Measurements from ENCODE around the gene CORO2B. TPM values are rescaled to one million over a fixed set of nuclear protein-coding genes. Genes with fewer than 3 reads are reported as not detected.
"Not testable (repeated sequence)": the region's sequence is repeated elsewhere in the genome, so short reads cannot be mapped to it uniquely, and the experiment has no call there.

CORO2B gene
- total and polyA plus RNA-seq, 8 donors = 0.56 to 7.7 (median 1.7) TPM

DNA sequence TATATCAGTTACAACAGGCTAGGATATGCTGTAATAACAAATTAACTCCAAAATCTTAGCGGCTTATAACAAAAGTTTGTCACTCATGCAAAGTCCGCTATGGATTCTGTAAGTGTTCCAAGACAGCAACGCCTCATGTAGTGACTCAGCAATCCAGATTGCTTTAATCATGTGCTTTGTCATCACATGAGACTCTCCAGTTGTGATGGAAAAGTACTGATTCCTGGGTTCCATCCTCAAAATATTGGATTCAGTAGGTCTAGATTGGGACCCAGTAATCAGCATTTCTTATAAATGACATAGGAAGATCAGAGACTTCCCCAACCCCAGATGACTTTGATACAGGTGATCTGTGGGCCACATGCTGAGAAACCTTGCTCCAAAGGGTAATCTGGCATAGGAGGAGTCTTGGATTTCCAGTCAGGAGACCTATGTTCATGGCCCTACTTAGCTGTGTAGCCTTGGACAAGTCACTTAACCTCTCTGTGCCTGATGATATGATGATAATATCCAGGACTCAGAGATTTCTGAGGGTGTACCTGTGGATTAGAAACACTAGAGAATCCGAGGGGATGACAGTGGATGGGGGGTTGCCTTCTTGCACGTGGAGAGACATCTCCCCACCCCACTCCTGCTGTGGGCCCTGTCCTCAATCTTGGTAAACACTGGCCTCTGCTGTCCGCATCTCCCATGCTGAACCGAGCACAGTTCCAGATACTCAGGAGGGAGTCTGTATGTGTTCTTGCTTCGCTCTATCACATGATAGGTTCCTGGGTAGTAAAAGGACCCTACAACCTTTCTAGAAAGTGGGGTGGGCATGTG lies 65.5 kb downstream of the CORO2B start:
- Histone ChIP-seq H3K27ac (no peak overlapping the region), H3K9me3 (no peaks in the 10 kb centered on the region), H3K4me3 (no peak overlapping the region), H3K4me1 (no peaks in the 10 kb centered on the region), H3K27me3 (no peaks in the 10 kb centered on the region), H3K36me3 (no peaks in the 10 kb centered on the region)
- WGBS, 2 donors = 76 to 77% methylated on average over 8 of the region's 8 CpGs
- intact Hi-C loops (cut with DNase I) = no loop called here
- FAIRE-seq (no peak), DNase-seq (no peak), ATAC-seq (no peak)
- TF ChIP-seq, protein P1, sequence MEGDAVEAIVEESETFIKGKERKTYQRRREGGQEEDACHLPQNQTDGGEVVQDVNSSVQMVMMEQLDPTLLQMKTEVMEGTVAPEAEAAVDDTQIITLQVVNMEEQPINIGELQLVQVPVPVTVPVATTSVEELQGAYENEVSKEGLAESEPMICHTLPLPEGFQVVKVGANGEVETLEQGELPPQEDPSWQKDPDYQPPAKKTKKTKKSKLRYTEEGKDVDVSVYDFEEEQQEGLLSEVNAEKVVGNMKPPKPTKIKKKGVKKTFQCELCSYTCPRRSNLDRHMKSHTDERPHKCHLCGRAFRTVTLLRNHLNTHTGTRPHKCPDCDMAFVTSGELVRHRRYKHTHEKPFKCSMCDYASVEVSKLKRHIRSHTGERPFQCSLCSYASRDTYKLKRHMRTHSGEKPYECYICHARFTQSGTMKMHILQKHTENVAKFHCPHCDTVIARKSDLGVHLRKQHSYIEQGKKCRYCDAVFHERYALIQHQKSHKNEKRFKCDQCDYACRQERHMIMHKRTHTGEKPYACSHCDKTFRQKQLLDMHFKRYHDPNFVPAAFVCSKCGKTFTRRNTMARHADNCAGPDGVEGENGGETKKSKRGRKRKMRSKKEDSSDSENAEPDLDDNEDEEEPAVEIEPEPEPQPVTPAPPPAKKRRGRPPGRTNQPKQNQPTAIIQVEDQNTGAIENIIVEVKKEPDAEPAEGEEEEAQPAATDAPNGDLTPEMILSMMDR (IDR thresholded peaks at IDR 0.05) = no peak

- ATAC-seq (no peak), FAIRE-seq (no peak), DNase-seq (no peak)
- Histone ChIP-seq H3K36me3 (no peaks in the 10 kb centered on the region), H3K4me3 (no peak overlapping the region), H3K4me1 (no peaks in the 10 kb centered on the region), H3K9me3 (no peaks in the 10 kb centered on the region), H3K27ac (no peak overlapping the region), H3K27me3 (no peaks in the 10 kb centered on the region)
- 87 to 91% methylated on average over 17 of the region's 17 CpGs for WGBS, 2 donors
- intact Hi-C loops (cut with DNase I) = no loop called here
- TF ChIP-seq, protein P1 (IDR thresholded peaks at IDR 0.05) = no peak
Measured at GRCh38 chr15:68644996-68645395, 66.2 kb downstream of the CORO2B start.

DNA sequence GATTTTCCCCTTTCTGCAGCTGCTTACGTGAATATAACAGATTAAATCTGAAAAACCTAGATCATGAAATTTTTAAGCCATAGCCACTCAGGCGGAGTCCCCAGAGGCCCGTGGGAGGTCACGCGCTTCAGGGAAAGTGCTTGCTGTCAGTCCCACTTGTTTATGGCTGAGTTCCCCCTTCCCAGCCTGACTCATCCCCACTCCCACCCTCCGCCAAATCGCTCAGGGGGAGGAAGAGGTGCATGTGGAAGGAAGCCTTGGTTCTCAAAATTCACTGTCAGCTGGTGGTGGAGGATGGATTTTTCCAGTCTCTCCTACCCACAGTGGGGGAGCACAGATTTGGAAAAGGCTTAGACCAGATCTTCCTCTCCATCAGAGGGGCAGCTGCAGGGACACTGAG lies 67.4 kb downstream of the CORO2B start:
- 68 to 75% methylated on average over 7 of the region's 7 CpGs for WGBS, 2 donors

GRCh38 chr15:68646696-68647095 lies 67.9 kb downstream of the CORO2B start:
- H3K9me3 ChIP-seq = no peaks in the 10 kb centered on the region
- ATAC-seq = no peak
- H3K27ac ChIP-seq = no peak overlapping the region
- no peak for DNase-seq
- TF ChIP-seq, protein P1 (IDR thresholded peaks at IDR 0.05) = no peak
- H3K4me3 ChIP-seq = no peak overlapping the region
- H3K27me3 ChIP-seq = no peaks in the 10 kb centered on the region
- 77 to 84% methylated on average over 5 of the region's 5 CpGs for WGBS, 2 donors
- H3K36me3 ChIP-seq = no peaks in the 10 kb centered on the region
- FAIRE-seq = no peak
- intact Hi-C loops (cut with DNase I) = no loop called here
- H3K4me1 ChIP-seq = no peaks in the 10 kb centered on the region

More for the DNA sequence above, 67.4 kb downstream of the CORO2B start:
- Histone ChIP-seq H3K27me3 (no peaks in the 10 kb centered on the region), H3K36me3 (no peaks in the 10 kb centered on the region), H3K9me3 (no peaks in the 10 kb centered on the region), H3K4me3 (no peak overlapping the region), H3K4me1 (no peaks in the 10 kb centered on the region), H3K27ac (no peak overlapping the region)
- ATAC-seq (no peak), FAIRE-seq (no peak), DNase-seq (no peak)
- intact Hi-C loops (cut with DNase I) = no loop called here
- TF ChIP-seq, protein P1 (IDR thresholded peaks at IDR 0.05) = no peak

- WGBS, 2 donors = 78 to 86% methylated on average over 13 of the region's 13 CpGs
Measured at GRCh38 chr15:68647361-68647760, 68.6 kb downstream of the CORO2B start.

More at GRCh38 chr15:68647361-68647760, 68.6 kb downstream of the CORO2B start:
- H3K9me3 ChIP-seq; H3K36me3 ChIP-seq; intact Hi-C loops (cut with DNase I); DNase-seq; H3K27ac ChIP-seq; H3K4me3 ChIP-seq; FAIRE-seq; ATAC-seq; H3K4me1 ChIP-seq; H3K27me3 ChIP-seq: not testable (repeated sequence)

All from pancreas (tissue), 10 donors.